GM23338 (cell line): Measurements from ENCODE around the gene PLXNC1. TPM values are rescaled to one million over a fixed set of nuclear protein-coding genes. Genes with fewer than 3 reads are reported as not detected.

Experiments used
- ATAC-seq: fragments of 200-7000 bp; cut with Tn5 transposase; 3 replicates; pipeline ENCODE4 v1.9.1; 2020
- DNase-seq: peaks from one replicate; pipeline ENCODE4 v3.0.0-alpha.2; 2015; ENCODE audit warnings: low spot score
- H2AFZ ChIP-seq: fragments of 200-600 bp; sonication (generic); 2 replicates; pipeline ENCODE4 v1.8.0; 2016; ENCODE audit warnings: antibody characterized with exemption, mild to moderate bottlenecking, moderate library complexity
- H3F3A ChIP-seq: fragments of 200-600 bp; sonication (generic); replicated peaks from 2 replicates; pipeline ENCODE4 v1.8.0; 2017; ENCODE audit warnings: antibody characterized with exemption, mixed run types, low read depth
- H3K27ac ChIP-seq: fragments of 200-600 bp; sonication (generic); 2 replicates; pipeline ENCODE4 v1.6.1; 2016; ENCODE audit warnings: low read depth
- H3K27me3 ChIP-seq: fragments of 200-600 bp; sonication (generic); 2 replicates; pipeline ENCODE4 v1.8.0; 2016; ENCODE audit warnings: mild to moderate bottlenecking, mixed run types, moderate library complexity; ENCODE audit not compliant: insufficient read depth
- H3K36me3 ChIP-seq: fragments of 200-600 bp; sonication (generic); 2 replicates; pipeline ENCODE4 v1.8.0; 2016; ENCODE audit warnings: mild to moderate bottlenecking; ENCODE audit not compliant: insufficient read depth
- H3K4me1 ChIP-seq: fragments of 200-600 bp; sonication (generic); 2 replicates; pipeline ENCODE4 v1.8.0; 2016; ENCODE audit warnings: mild to moderate bottlenecking, moderate library complexity; ENCODE audit not compliant: insufficient read depth
- H3K4me2 ChIP-seq: fragments of 200-600 bp; sonication (generic); 2 replicates; pipeline ENCODE4 v1.7.1; 2017; ENCODE audit warnings: mixed run types
- H3K4me3 ChIP-seq: fragments of 200-600 bp; sonication (generic); 2 replicates; pipeline ENCODE4 v1.6.1; 2016; ENCODE audit warnings: mixed run types
- H3K79me2 ChIP-seq: fragments of 200-600 bp; sonication (generic); replicated peaks from 2 replicates; pipeline ENCODE4 v1.8.0; 2017; ENCODE audit warnings: mild to moderate bottlenecking; ENCODE audit not compliant: insufficient read depth
- H3K9me2 ChIP-seq: fragments of 200-600 bp; sonication (generic); 2 replicates; pipeline ENCODE4 v1.8.0; 2017; ENCODE audit not compliant: insufficient read depth
- H4K20me1 ChIP-seq: fragments of 200-600 bp; sonication (generic); replicated peaks from 2 replicates; pipeline ENCODE4 v1.8.0; 2017; ENCODE audit warnings: mild to moderate bottlenecking; ENCODE audit not compliant: insufficient read depth
- H3K27ac Mint-ChIP-seq: 2 replicates; pipeline ENCODE4 v1.8.0; 2020; ENCODE audit warnings: inconsistent platforms, mild to moderate bottlenecking, moderate library complexity, mixed read lengths
- H3K27me3 Mint-ChIP-seq: 3 replicates; pipeline ENCODE4 v1.8.0; 2022; ENCODE audit warnings: low read depth, mild to moderate bottlenecking, moderate library complexity, mixed read lengths, inconsistent platforms; ENCODE audit not compliant: insufficient read depth, poor library complexity
- H3K36me3 Mint-ChIP-seq: 3 replicates; pipeline ENCODE4 v1.8.0; 2021; ENCODE audit warnings: low read depth, mild to moderate bottlenecking, inconsistent platforms, moderate library complexity, mixed read lengths
- H3K4me1 Mint-ChIP-seq: 3 replicates; pipeline ENCODE4 v1.8.0; 2020; ENCODE audit warnings: mild to moderate bottlenecking, inconsistent platforms, mixed read lengths
- H3K4me3 Mint-ChIP-seq: 3 replicates; pipeline ENCODE4 v1.8.0; 2021; ENCODE audit warnings: moderate library complexity, mild to moderate bottlenecking, inconsistent platforms, mixed read lengths
- H3K9me3 Mint-ChIP-seq: 3 replicates; pipeline ENCODE4 v1.8.0; 2020; ENCODE audit warnings: moderate library complexity, mild to moderate bottlenecking, inconsistent platforms, mixed read lengths
- CREB1 ChIP-seq: fragments of 250-450 bp; sonication (Bioruptor Pico); IDR thresholded peaks from 2 replicates; pipeline ENCODE4 v1.5.0; 2020; ENCODE audit warnings: low read depth, mild to moderate bottlenecking, moderate library complexity
- CTCF ChIP-seq, 2 experiments: fragments of 200-600 bp in 1 of 2; sonication (generic) in 1 of 2; conservative IDR thresholded peaks; 2 replicates each; pipeline versions ENCODE4 v1.5.1 to v1.6.1; 2016 to 2017; ENCODE audit warnings: antibody characterized with exemption in 2 of 2, low read depth in 2 of 2, mild to moderate bottlenecking in 2 of 2, moderate library complexity in 1 of 2
- EZH2phosphoT487 ChIP-seq: fragments of 200-600 bp; sonication (generic); IDR thresholded peaks from one replicate; pipeline ENCODE4 v1.8.1; 2018; ENCODE audit warnings: antibody characterized with exemption; ENCODE audit not compliant: unreplicated experiment
- NANOG ChIP-seq: IDR thresholded peaks from 2 replicates; pipeline ENCODE4 v1.6.1; 2016; ENCODE audit warnings: antibody characterized with exemption, borderline replicate concordance
- REST ChIP-seq: IDR thresholded peaks from one replicate; pipeline ENCODE4 v1.6.1; 2018; ENCODE audit warnings: antibody characterized with exemption; ENCODE audit not compliant: unreplicated experiment
- ZNF331 ChIP-seq: fragments of 250-450 bp; sonication (Bioruptor Pico); IDR thresholded peaks from 2 replicates; pipeline ENCODE4 v1.5.0; 2020; ENCODE audit warnings: low read depth, mild to moderate bottlenecking, moderate library complexity
- polyA plus RNA-seq: library from polyadenylated mRNA; unstranded; fragments of >200 nt; fragmentation: Nextera tagmentation; extraction: Ambion mirVana; gene quantifications from 2 replicates; pipeline ENCODE4 v1.2.1, GENCODE V29; 2016
- total RNA-seq: library from RNA; depleted of rRNA; stranded (reverse); fragments of >200 nt; shearing (Covaris generic); gene quantifications from 2 replicates; pipeline ENCODE4 v1.2.3, GENCODE V29; 2014

PLXNC1 gene
- total and polyA plus RNA-seq, 2 experiments from 2014 or later: 1.9 to 6.5 TPM

- no peak for TF ChIP-seq REST
Measured at GRCh38 chr12:94149781-94150239, 1.4 kb downstream of the PLXNC1 start (continued).

GRCh38 chr12:94150240-94151121 lies 2.1 kb downstream of the PLXNC1 start:
- Histone ChIP-seq H3K27me3 (peaks cover 94% of the 10 kb centered on the region), H4K20me1 (no peaks in the 10 kb centered on the region; the same call in 1 of the 2 replicates), H3F3A (peaks cover 5% of the 10 kb centered on the region; the same call in 1 of the 2 replicates), H3K27ac (no peak overlapping the region), H3K4me2 (peak overlapping the region; percentile 92), H3K36me3 (no peaks in the 10 kb centered on the region), H3K4me3 (peak overlapping the region; percentile 77), H3K9me2 (no peaks in the 10 kb centered on the region), H3K79me2 (no peaks in the 10 kb centered on the region), H3K4me1 (peaks cover 27% of the 10 kb centered on the region), H2AFZ (peak overlapping the region; percentile 90)
- TF ChIP-seq CTCF (conservative IDR thresholded peaks at IDR 0.05; ENCODE audit: low read depth in 2 of 2): no peak
- no peak for TF ChIP-seq NANOG
- no peak for TF ChIP-seq ZNF331 (CRISPR knock-in tag)
- TF ChIP-seq CREB1 (CRISPR knock-in tag): no peak
- TF ChIP-seq EZH2phosphoT487: peak; percentile 53
- H3K36me3 Mint-ChIP-seq: no peaks in the 10 kb centered on the region; the same call in 2 of the 3 replicates
- peak; percentile 46 for DNase-seq
- no peak overlapping the region for H3K27ac Mint-ChIP-seq
- peak; percentile 15 for ATAC-seq
- H3K9me3 Mint-ChIP-seq: no peaks in the 10 kb centered on the region; the same call in 2 of the 3 replicates
- H3K4me3 Mint-ChIP-seq: peak overlapping the region; percentile 77
- peaks cover 63% of the 10 kb centered on the region for H3K27me3 Mint-ChIP-seq
- peaks cover 29% of the 10 kb centered on the region for H3K4me1 Mint-ChIP-seq
